Peyer's patch (tissue), 4 donors: ENCODE data around the gene KIRREL3. TPM values are rescaled to one million over a fixed set of nuclear protein-coding genes. Genes with fewer than 3 reads are reported as not detected.

Source experiments
- DNase-seq, 3 donors: peaks; one replicate each; pipeline ENCODE4 v3.0.0-alpha.2; 2017 to 2019
- H3K27ac ChIP-seq, 4 donors: fragments of 200-600 bp; sonication (generic); one replicate each; pipeline ENCODE4 v1.5.1; 2016 to 2019
- H3K27me3 ChIP-seq, 2 donors: fragments of 200-600 bp; sonication (generic); one replicate each; pipeline ENCODE4 v1.5.1; 2019
- H3K36me3 ChIP-seq, 3 donors: fragments of 200-600 bp; sonication (generic); one replicate each; pipeline ENCODE4 v1.5.1; 2016 to 2019
- H3K4me1 ChIP-seq, 4 donors: fragments of 200-600 bp; sonication (generic); one replicate each; pipeline ENCODE4 v1.5.1; 2016 to 2019
- H3K4me3 ChIP-seq, 4 donors: fragments of 200-600 bp; sonication (generic); 1 replicate in 3 of 4; 2 replicates in 1 of 4; pipeline ENCODE4 v1.5.1; 2016 to 2019; ENCODE audit warnings: mild to moderate bottlenecking in 1 of 4
- H3K9me3 ChIP-seq, 4 donors: fragments of 200-600 bp; sonication (generic); one replicate each; pipeline ENCODE4 v1.5.1; 2016 to 2019; ENCODE audit warnings: mild to moderate bottlenecking in 1 of 4
- POLR2A ChIP-seq, 2 donors: fragments of 450-650 bp; IDR thresholded peaks; one replicate each; pipeline ENCODE4 v1.5.1; 2017; ENCODE audit warnings: antibody characterized with exemption in 2 of 2, mild to moderate bottlenecking in 2 of 2, moderate library complexity in 2 of 2
- total RNA-seq, 4 donors: library from RNA; depleted of rRNA; stranded (reverse); fragments of >200 nt; gene quantifications; one replicate each; pipeline ENCODE4 v1.1.0, GENCODE V29; 2016
- TF ChIP-seq, protein P1 (sequence below), 6 experiments: fragments of 450-650 bp in 4 of 6; fragments of 200-600 bp in 2 of 6; sonication (generic) in 1 of 6; IDR thresholded peaks; one replicate each; pipeline ENCODE4 v1.5.1; 2017 to 2019; ENCODE audit warnings: antibody characterized with exemption in 6 of 6, mild to moderate bottlenecking in 3 of 6, moderate library complexity in 1 of 6

Gene KIRREL3
- total RNA-seq, 4 donors from 2014 or later, result 0.83 TPM; not detected in 3

DNA sequence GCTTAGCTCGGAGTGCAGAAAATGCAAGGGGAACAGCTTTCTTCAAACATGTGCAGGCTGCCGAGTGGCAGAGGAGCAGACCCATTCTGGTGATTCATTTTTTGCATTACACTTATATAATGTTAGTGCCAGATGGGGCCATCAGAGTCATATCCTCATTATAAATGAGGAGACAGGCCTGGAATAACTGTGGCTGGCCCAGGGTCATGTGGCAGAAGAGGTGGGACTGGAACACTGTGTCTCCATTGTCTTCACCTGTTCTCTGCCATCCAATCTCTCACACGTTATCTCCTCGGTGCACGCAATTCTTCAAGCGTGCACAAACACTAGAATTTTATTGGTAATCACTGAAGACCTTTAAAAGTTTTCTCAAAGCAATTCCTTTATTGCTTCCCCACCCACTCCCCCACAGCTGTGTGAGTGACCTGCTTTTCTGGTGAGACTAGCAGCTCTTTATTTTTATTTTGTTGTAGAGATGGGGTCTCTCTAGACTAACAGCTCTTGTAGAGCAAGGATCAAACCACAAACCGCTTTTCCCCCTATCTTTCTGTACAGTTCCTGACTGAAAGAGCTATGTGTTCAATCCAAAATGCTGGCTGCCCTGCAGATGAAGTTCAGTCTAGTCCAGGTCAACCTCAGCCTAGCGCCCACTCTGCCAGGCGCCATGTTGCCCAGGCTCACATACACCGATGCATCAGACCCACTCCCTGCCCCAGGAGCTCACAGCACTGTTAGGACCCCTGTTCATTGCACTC is 569.8 kb downstream of the KIRREL3 start:
- H3K9me3 ChIP-seq, result no peaks in the 10 kb centered on the region
- H3K36me3 ChIP-seq, result no peaks in the 10 kb centered on the region
- TF ChIP-seq, protein P1, sequence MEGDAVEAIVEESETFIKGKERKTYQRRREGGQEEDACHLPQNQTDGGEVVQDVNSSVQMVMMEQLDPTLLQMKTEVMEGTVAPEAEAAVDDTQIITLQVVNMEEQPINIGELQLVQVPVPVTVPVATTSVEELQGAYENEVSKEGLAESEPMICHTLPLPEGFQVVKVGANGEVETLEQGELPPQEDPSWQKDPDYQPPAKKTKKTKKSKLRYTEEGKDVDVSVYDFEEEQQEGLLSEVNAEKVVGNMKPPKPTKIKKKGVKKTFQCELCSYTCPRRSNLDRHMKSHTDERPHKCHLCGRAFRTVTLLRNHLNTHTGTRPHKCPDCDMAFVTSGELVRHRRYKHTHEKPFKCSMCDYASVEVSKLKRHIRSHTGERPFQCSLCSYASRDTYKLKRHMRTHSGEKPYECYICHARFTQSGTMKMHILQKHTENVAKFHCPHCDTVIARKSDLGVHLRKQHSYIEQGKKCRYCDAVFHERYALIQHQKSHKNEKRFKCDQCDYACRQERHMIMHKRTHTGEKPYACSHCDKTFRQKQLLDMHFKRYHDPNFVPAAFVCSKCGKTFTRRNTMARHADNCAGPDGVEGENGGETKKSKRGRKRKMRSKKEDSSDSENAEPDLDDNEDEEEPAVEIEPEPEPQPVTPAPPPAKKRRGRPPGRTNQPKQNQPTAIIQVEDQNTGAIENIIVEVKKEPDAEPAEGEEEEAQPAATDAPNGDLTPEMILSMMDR (IDR thresholded peaks at IDR 0.05), result no peak
- TF ChIP-seq POLR2A (IDR thresholded peaks at IDR 0.05), result no peak
- H3K27me3 ChIP-seq, result no peaks in the 10 kb centered on the region
- DNase-seq, result no peak
- H3K4me1 ChIP-seq, result no peaks in the 10 kb centered on the region
- no peak overlapping the region for H3K4me3 ChIP-seq
- peak overlapping the region in 1 of 4 donors; percentile 10 for H3K27ac ChIP-seq

DNA sequence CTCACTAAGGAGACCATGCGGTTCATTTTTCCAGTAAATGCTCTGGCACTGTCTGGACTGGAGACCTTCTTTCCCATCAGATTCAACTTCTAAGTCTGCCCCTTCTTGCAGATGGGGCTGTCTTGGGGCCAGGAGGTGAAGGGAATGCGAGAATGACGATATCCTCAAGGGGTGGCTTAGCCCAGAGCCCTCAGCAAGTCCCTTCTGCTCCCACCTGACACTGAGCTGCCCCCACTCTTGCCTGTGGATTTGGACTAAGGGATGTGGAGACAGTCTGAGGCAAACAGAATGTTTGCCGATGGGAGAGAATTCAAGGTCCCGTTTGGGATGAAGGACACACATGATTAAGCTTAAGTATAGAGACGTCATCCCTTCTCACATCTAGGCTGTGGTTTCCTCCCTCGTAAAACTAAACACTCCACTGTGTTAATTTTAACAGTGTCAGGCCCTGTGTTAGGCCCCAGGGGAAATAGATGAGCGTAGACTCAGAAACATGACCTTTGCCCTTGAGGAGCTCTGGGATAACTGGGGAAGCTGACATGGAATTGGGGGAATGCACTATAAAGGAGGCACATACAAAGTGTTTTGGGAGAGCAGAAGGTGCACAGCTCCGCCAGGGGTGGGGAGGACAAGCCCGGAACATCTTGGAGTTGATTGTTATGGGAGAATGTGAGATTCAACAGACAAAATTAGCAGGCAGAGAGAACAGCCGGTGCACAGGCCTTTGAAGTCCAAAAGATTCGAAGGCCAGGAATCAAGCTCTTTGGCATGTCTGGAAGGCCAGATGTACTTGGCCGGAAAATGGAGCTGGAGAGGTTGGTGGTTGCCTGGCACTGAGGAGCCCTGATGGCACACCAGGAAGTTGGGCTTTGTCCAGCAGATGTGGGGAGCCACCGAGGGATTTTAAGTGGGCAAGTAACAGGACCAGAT is 573.5 kb downstream of the KIRREL3 start:
- Histone ChIP-seq H3K27me3 (no peaks in the 10 kb centered on the region), H3K9me3 (no peaks in the 10 kb centered on the region), H3K36me3 (no peaks in the 10 kb centered on the region), H3K4me3 (no peak overlapping the region), H3K4me1 (no peaks in the 10 kb centered on the region), H3K27ac (no peak overlapping the region)
- DNase-seq, result no peak
- TF ChIP-seq, protein P1 (IDR thresholded peaks at IDR 0.05), result no peak
- TF ChIP-seq POLR2A (IDR thresholded peaks at IDR 0.05), result no peak

GRCh38 chr11:126426106-126426505 is 574.5 kb downstream of the KIRREL3 start:
- no peak for TF ChIP-seq POLR2A (IDR thresholded peaks at IDR 0.05)
- TF ChIP-seq, protein P1 (IDR thresholded peaks at IDR 0.05), result no peak
- H3K27me3 ChIP-seq, result no peaks in the 10 kb centered on the region
- no peaks in the 10 kb centered on the region for H3K9me3 ChIP-seq
- no peak overlapping the region for H3K27ac ChIP-seq
- no peaks in the 10 kb centered on the region for H3K4me1 ChIP-seq
- no peak overlapping the region for H3K4me3 ChIP-seq
- DNase-seq, result no peak
- H3K36me3 ChIP-seq, result no peaks in the 10 kb centered on the region

DNA sequence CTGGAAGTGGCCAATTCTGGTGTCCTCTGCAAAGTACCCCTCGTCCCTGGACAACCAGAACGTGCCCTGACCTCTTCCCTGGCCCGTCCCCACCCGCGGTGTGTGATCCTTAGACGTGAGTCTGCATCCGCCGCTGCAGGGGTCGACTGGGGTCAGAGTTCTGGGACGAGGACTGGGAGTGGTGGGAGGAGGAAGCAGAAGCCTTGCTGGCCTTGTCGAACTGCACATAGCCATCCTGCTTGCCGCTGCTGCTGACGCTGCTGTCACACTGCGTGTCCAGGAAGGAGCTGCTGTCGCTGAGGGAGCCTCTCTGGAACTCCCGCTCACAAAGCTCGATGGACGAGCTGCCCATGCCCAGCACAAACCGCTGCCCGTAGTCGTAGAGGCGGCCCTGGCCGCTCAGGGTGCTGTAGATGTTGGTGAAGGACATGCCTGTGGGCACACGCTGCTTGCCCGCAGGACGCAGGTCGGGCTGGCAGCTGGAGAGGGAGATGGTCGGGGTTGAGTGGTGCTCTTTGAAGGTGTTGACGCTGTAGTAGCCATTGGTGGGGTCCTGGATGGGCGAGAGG is 576.0 kb downstream of the KIRREL3 start:
- no peaks in the 10 kb centered on the region for H3K9me3 ChIP-seq
- H3K27me3 ChIP-seq, result no peaks in the 10 kb centered on the region
- TF ChIP-seq POLR2A (IDR thresholded peaks at IDR 0.05), result no peak
- TF ChIP-seq, protein P1 (IDR thresholded peaks at IDR 0.05), result no peak
- no peak overlapping the region for H3K27ac ChIP-seq
- no peak for DNase-seq
- no peaks in the 10 kb centered on the region for H3K4me1 ChIP-seq
- H3K4me3 ChIP-seq, result no peak overlapping the region
- H3K36me3 ChIP-seq, result no peaks in the 10 kb centered on the region

- no peak for DNase-seq
- Histone ChIP-seq H3K4me3 (no peak overlapping the region), H3K9me3 (no peaks in the 10 kb centered on the region), H3K36me3 (no peaks in the 10 kb centered on the region), H3K4me1 (no peaks in the 10 kb centered on the region), H3K27me3 (no peaks in the 10 kb centered on the region), H3K27ac (no peak overlapping the region)
- TF ChIP-seq, protein P1 (IDR thresholded peaks at IDR 0.05), result no peak
- TF ChIP-seq POLR2A (IDR thresholded peaks at IDR 0.05), result no peak
Observed at GRCh38 chr11:126423743-126424142, 576.8 kb downstream of the KIRREL3 start.
